RWPE2 (cell line): Measurements from ENCODE around the gene UXS1.
A peak's percentile ranks its signal among the peaks of the same experiment; 100 is the strongest.

Experiments used
- ATAC-seq: fragments of 200-7000 bp; cut with Tn5 transposase; 3 replicates; pipeline ENCODE4 v1.9.1; 2021; ENCODE audit warnings: low read depth
- DNase-seq: peaks from one replicate; pipeline ENCODE4 v3.0.0-alpha.2; 2020; ENCODE audit warnings: low spot score
- H3K27ac ChIP-seq: fragments of 450-650 bp; 2 replicates; pipeline ENCODE4 v1.5.1; 2017; ENCODE audit warnings: mild to moderate bottlenecking; ENCODE audit not compliant: poor library complexity, severe bottlenecking
- H3K27me3 ChIP-seq: fragments of 250-450 bp; sonication (Bioruptor Pico); 2 replicates; pipeline ENCODE4 v1.5.1; 2021; ENCODE audit warnings: mild to moderate bottlenecking, moderate library complexity; ENCODE audit not compliant: insufficient read depth, poor library complexity, severe bottlenecking
- H3K36me3 ChIP-seq: fragments of 250-450 bp; sonication (Bioruptor Pico); 2 replicates; pipeline ENCODE4 v1.5.1; 2020; ENCODE audit warnings: low read depth, mild to moderate bottlenecking, moderate library complexity
- H3K4me1 ChIP-seq: fragments of 250-450 bp; sonication (Bioruptor Pico); 2 replicates; pipeline ENCODE4 v1.5.1; 2021; ENCODE audit warnings: mild to moderate bottlenecking, moderate library complexity; ENCODE audit not compliant: insufficient read depth, poor library complexity, severe bottlenecking
- H3K4me3 ChIP-seq: fragments of 250-450 bp; sonication (Bioruptor Pico); 2 replicates; pipeline ENCODE4 v1.5.1; 2021; ENCODE audit warnings: mild to moderate bottlenecking, moderate library complexity; ENCODE audit not compliant: severe bottlenecking
- H3K9me3 ChIP-seq: fragments of 250-450 bp; sonication (Bioruptor Pico); 2 replicates; pipeline ENCODE4 v1.5.1; 2021; ENCODE audit warnings: mild to moderate bottlenecking, moderate library complexity; ENCODE audit not compliant: severe bottlenecking
- TF ChIP-seq, protein P1 (sequence below): fragments of 450-650 bp; IDR thresholded peaks from one replicate; pipeline ENCODE4 v1.5.1; 2017; ENCODE audit warnings: mild to moderate bottlenecking, moderate library complexity; ENCODE audit not compliant: poor library complexity, severe bottlenecking

The UXS1 gene

DNA sequence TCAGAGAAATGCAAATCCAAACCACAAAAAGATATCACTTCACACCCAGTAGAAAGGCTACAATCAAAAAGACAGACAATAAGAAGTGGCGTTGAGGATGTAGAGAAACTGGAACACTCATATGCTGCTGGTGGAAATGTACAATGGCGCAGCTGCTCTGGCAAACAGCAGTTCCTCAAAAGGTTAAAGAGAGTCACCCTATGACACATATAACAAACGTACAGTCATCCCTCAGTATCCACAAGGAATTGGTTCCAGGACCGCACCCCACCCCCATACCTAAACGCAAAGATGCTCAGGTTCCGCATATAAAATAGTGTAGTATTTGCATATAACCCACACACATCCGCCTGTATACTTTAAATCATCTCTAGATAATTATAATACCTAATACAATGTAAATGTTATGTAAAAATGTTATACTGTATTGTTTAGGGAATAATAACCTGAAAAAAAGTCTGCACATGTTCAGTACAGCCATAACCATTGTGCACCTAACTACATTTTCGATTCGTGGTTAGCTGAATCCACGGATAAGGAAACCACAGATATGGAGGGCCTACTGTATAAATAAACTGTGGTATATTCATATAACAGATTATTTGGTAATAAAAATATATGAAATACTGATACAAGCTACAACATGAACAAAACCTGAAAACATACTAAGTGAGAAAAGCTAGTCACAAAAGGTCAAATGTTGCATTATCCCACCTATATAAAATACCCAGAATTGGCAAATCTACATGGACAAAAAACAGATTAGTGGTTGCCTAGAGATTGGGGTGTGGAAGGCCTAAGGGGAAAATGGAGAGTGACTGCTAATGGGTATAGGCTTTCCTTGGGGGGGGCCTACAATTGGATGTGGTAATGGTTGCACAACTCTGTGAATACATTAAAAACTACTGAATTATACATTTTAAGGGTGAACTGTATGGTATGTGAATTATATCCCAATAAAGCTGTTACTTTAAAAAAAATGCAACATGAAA, 37.5 kb downstream of the UXS1 start:
- H3K4me1 ChIP-seq, result peaks cover 13% of the 10 kb centered on the region
- ATAC-seq (peak; percentile 21; the same call in 1 of the 3 replicates), DNase-seq (no peak)
- H3K9me3 ChIP-seq, result no peaks in the 10 kb centered on the region
- no peaks in the 10 kb centered on the region for H3K27me3 ChIP-seq
- TF ChIP-seq, protein P1, sequence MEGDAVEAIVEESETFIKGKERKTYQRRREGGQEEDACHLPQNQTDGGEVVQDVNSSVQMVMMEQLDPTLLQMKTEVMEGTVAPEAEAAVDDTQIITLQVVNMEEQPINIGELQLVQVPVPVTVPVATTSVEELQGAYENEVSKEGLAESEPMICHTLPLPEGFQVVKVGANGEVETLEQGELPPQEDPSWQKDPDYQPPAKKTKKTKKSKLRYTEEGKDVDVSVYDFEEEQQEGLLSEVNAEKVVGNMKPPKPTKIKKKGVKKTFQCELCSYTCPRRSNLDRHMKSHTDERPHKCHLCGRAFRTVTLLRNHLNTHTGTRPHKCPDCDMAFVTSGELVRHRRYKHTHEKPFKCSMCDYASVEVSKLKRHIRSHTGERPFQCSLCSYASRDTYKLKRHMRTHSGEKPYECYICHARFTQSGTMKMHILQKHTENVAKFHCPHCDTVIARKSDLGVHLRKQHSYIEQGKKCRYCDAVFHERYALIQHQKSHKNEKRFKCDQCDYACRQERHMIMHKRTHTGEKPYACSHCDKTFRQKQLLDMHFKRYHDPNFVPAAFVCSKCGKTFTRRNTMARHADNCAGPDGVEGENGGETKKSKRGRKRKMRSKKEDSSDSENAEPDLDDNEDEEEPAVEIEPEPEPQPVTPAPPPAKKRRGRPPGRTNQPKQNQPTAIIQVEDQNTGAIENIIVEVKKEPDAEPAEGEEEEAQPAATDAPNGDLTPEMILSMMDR, result no peak
- H3K36me3 ChIP-seq, result peaks cover 50% of the 10 kb centered on the region
- H3K4me3 ChIP-seq, result no peak overlapping the region
- peak overlapping the region; percentile 12 for H3K27ac ChIP-seq

DNA sequence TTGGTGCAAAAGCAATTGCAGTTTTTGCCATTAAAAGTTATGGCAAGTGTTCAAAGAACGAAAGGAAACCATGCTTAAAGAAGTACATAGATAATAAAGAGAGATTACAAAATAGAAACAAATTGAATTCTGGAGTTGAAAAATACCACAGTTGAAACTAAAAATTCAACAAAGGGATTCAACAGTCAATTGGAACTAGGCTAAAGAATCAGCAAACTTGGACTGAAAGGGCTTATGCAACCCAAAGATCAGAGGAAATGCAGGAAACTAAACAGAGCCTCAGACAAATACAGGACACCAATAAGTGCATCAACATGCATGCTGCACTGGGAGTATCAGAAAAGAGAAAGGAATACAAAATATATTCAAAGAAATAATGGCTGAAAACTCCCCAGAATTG, 40.3 kb downstream of the UXS1 start:
- Histone ChIP-seq H3K4me3 (no peak overlapping the region), H3K9me3 (no peaks in the 10 kb centered on the region), H3K27me3 (no peaks in the 10 kb centered on the region), H3K27ac (no peak overlapping the region), H3K36me3 (peaks cover 46% of the 10 kb centered on the region), H3K4me1 (peaks cover 11% of the 10 kb centered on the region)
- TF ChIP-seq, protein P1, result no peak
- ATAC-seq (no peak), DNase-seq (no peak)

DNA sequence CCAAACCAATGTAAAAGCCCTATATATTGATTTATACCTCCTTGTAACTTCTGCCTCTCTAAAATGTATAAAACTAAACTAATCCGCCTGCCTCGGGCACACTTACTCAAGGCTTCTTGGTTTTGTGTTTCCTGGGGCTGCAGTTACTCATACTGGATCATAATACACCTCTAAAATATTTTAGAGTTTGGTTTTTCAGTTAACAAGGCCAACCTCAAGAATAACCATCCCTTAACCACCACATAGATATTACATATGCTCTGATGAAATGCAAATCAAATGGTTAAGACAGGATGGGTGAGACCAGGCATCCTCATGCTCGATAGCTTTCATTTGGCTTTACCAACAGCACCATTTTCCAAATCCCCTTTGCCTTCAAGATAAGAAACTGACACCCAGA, 46.4 kb downstream of the UXS1 start:
- TF ChIP-seq, protein P1, result no peak
- Histone ChIP-seq H3K36me3 (0 out of 2 replicates have a peak, but pooled peaks cover 6% of the 10 kb centered on the region), H3K27me3 (no peaks in the 10 kb centered on the region), H3K9me3 (no peaks in the 10 kb centered on the region), H3K4me1 (peaks cover 14% of the 10 kb centered on the region), H3K4me3 (no peak overlapping the region), H3K27ac (peak overlapping the region; percentile 52)
- no peak for DNase-seq
- ATAC-seq, result peak; percentile 36; the same call in 1 of the 3 replicates

DNA sequence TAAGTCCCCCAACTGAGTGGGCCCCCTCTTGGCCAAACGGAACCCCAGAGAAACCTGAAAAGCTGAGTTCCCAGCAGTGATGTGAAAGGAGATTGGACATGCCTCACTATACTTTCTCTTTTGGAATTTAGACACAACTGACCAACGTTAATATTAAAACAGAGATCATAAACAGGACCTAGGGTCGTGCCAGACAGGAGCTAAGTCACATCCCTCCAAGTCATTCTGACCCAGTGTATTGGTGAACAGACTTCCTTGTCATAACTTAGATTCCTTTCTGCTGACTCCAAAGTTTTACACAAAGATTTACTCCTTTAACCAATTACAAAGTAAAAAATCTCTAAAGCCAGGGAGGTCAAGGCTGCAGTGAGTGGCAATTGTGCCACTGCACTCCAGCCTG, 46.9 kb downstream of the UXS1 start:
- Histone ChIP-seq H3K36me3 (0 out of 2 replicates have a peak, but pooled peaks cover 6% of the 10 kb centered on the region), H3K9me3 (no peaks in the 10 kb centered on the region), H3K4me1 (peaks cover 14% of the 10 kb centered on the region), H3K4me3 (no peak overlapping the region), H3K27me3 (no peaks in the 10 kb centered on the region), H3K27ac (peak overlapping the region; percentile 52)
- DNase-seq, result no peak
- TF ChIP-seq, protein P1, result no peak
- peak; percentile 74 for ATAC-seq
